GM23338 (cell line): ENCODE measurements around the gene DUSP6. TPM values are rescaled to one million over a fixed set of nuclear protein-coding genes. Genes with fewer than 3 reads are reported as not detected.

Experiments used
- ATAC-seq: fragments of 200-7000 bp; cut with Tn5 transposase; 3 replicates; pipeline ENCODE4 v1.9.1; 2020
- DNase-seq: peaks from one replicate; pipeline ENCODE4 v3.0.0-alpha.2; 2015; ENCODE audit warnings: low spot score
- H2AFZ ChIP-seq: fragments of 200-600 bp; sonication (generic); 2 replicates; pipeline ENCODE4 v1.8.0; 2016; ENCODE audit warnings: antibody characterized with exemption, mild to moderate bottlenecking, moderate library complexity
- H3F3A ChIP-seq: fragments of 200-600 bp; sonication (generic); replicated peaks from 2 replicates; pipeline ENCODE4 v1.8.0; 2017; ENCODE audit warnings: antibody characterized with exemption, mixed run types, low read depth
- H3K27ac ChIP-seq: fragments of 200-600 bp; sonication (generic); 2 replicates; pipeline ENCODE4 v1.6.1; 2016; ENCODE audit warnings: low read depth
- H3K27me3 ChIP-seq: fragments of 200-600 bp; sonication (generic); 2 replicates; pipeline ENCODE4 v1.8.0; 2016; ENCODE audit warnings: mild to moderate bottlenecking, mixed run types, moderate library complexity; ENCODE audit not compliant: insufficient read depth
- H3K36me3 ChIP-seq: fragments of 200-600 bp; sonication (generic); 2 replicates; pipeline ENCODE4 v1.8.0; 2016; ENCODE audit warnings: mild to moderate bottlenecking; ENCODE audit not compliant: insufficient read depth
- H3K4me1 ChIP-seq: fragments of 200-600 bp; sonication (generic); 2 replicates; pipeline ENCODE4 v1.8.0; 2016; ENCODE audit warnings: mild to moderate bottlenecking, moderate library complexity; ENCODE audit not compliant: insufficient read depth
- H3K4me2 ChIP-seq: fragments of 200-600 bp; sonication (generic); 2 replicates; pipeline ENCODE4 v1.7.1; 2017; ENCODE audit warnings: mixed run types
- H3K4me3 ChIP-seq: fragments of 200-600 bp; sonication (generic); 2 replicates; pipeline ENCODE4 v1.6.1; 2016; ENCODE audit warnings: mixed run types
- H3K79me2 ChIP-seq: fragments of 200-600 bp; sonication (generic); replicated peaks from 2 replicates; pipeline ENCODE4 v1.8.0; 2017; ENCODE audit warnings: mild to moderate bottlenecking; ENCODE audit not compliant: insufficient read depth
- H3K9me2 ChIP-seq: fragments of 200-600 bp; sonication (generic); 2 replicates; pipeline ENCODE4 v1.8.0; 2017; ENCODE audit not compliant: insufficient read depth
- H4K20me1 ChIP-seq: fragments of 200-600 bp; sonication (generic); replicated peaks from 2 replicates; pipeline ENCODE4 v1.8.0; 2017; ENCODE audit warnings: mild to moderate bottlenecking; ENCODE audit not compliant: insufficient read depth
- H3K27ac Mint-ChIP-seq: 2 replicates; pipeline ENCODE4 v1.8.0; 2020; ENCODE audit warnings: inconsistent platforms, mild to moderate bottlenecking, moderate library complexity, mixed read lengths
- H3K27me3 Mint-ChIP-seq: 3 replicates; pipeline ENCODE4 v1.8.0; 2022; ENCODE audit warnings: low read depth, mild to moderate bottlenecking, moderate library complexity, mixed read lengths, inconsistent platforms; ENCODE audit not compliant: insufficient read depth, poor library complexity
- H3K36me3 Mint-ChIP-seq: 3 replicates; pipeline ENCODE4 v1.8.0; 2021; ENCODE audit warnings: low read depth, mild to moderate bottlenecking, inconsistent platforms, moderate library complexity, mixed read lengths
- H3K4me1 Mint-ChIP-seq: 3 replicates; pipeline ENCODE4 v1.8.0; 2020; ENCODE audit warnings: mild to moderate bottlenecking, inconsistent platforms, mixed read lengths
- H3K4me3 Mint-ChIP-seq: 3 replicates; pipeline ENCODE4 v1.8.0; 2021; ENCODE audit warnings: moderate library complexity, mild to moderate bottlenecking, inconsistent platforms, mixed read lengths
- H3K9me3 Mint-ChIP-seq: 3 replicates; pipeline ENCODE4 v1.8.0; 2020; ENCODE audit warnings: moderate library complexity, mild to moderate bottlenecking, inconsistent platforms, mixed read lengths
- polyA plus RNA-seq: library from polyadenylated mRNA; unstranded; fragments of >200 nt; fragmentation: Nextera tagmentation; extraction: Ambion mirVana; gene quantifications from 2 replicates; pipeline ENCODE4 v1.2.1, GENCODE V29; 2016
- total RNA-seq: library from RNA; depleted of rRNA; stranded (reverse); fragments of >200 nt; shearing (Covaris generic); gene quantifications from 2 replicates; pipeline ENCODE4 v1.2.3, GENCODE V29; 2014
- TF ChIP-seq, protein P1 (sequence below): IDR thresholded peaks from 2 replicates; pipeline ENCODE4 v1.6.1; 2016; ENCODE audit warnings: antibody characterized with exemption
- TF ChIP-seq, protein P2 (sequence below): fragments of 250-450 bp; sonication (Bioruptor Pico); IDR thresholded peaks from 2 replicates; pipeline ENCODE4 v1.5.0; 2020; ENCODE audit warnings: mild to moderate bottlenecking, moderate library complexity

DUSP6 gene
- total and polyA plus RNA-seq, 2 experiments from 2014 or later: 117 to 191 TPM

DNA sequence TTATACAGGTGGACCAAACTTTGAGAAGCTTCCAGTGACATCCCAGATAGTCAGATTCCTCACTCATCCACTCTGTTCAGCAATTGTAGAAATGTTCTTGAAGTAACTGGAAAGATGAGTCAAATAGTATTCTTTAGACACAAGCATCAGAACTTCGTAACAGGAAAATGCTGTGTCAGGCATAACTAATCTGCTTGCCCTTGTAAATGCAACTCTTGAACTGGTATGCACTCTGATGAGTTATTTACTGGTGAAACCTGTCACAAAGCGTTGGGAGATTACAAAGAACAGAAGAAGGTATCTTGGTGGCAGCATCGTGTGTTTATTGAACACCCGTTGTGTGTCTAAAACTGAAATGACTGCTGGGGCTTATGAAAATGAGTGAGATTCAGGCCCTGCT is 10.8 kb upstream of the DUSP6 start (continued):
- TF ChIP-seq, protein P1, sequence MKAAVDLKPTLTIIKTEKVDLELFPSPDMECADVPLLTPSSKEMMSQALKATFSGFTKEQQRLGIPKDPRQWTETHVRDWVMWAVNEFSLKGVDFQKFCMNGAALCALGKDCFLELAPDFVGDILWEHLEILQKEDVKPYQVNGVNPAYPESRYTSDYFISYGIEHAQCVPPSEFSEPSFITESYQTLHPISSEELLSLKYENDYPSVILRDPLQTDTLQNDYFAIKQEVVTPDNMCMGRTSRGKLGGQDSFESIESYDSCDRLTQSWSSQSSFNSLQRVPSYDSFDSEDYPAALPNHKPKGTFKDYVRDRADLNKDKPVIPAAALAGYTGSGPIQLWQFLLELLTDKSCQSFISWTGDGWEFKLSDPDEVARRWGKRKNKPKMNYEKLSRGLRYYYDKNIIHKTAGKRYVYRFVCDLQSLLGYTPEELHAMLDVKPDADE: no peak

DNA sequence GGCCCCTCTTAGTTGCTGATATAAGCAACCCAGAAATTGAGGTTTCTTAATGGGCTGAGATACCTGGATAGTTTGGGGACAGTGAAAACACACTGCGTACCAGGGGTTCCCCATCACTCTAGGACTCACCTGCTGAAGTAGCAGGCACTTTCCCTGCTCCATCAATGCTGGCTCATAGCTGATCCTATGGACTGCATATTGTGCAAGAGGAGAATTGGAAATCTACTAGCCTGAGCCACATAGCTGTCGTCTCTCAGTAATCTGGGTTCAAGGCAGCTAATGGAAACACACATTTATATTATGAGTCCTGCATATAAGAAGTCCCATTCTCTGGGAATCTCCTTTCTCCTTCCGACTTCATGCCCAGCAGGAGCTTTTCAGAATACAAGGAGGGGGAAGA is 7.3 kb upstream of the DUSP6 start:
- Histone ChIP-seq H3K27me3 (peaks cover 41% of the 10 kb centered on the region), H3K4me1 (peaks cover 52% of the 10 kb centered on the region)
- peaks cover 5% of the 10 kb centered on the region; the same call in 1 of the 3 replicates for H3K36me3 Mint-ChIP-seq

More for the DNA sequence above, 7.3 kb upstream of the DUSP6 start:
- H3K79me2 ChIP-seq: 0 out of 2 replicates have a peak, but pooled peaks cover 6% of the 10 kb centered on the region
- no peak overlapping the region for H3K27ac ChIP-seq
- H3K4me3 Mint-ChIP-seq: no peak overlapping the region
- H3K4me1 Mint-ChIP-seq: peaks cover 57% of the 10 kb centered on the region
- no peak for DNase-seq
- no peak overlapping the region for H3K27ac Mint-ChIP-seq
- peaks cover 12% of the 10 kb centered on the region; the same call in 1 of the 2 replicates for H3F3A ChIP-seq
- no peak overlapping the region for H2AFZ ChIP-seq
- H3K36me3 ChIP-seq: no peaks in the 10 kb centered on the region
- no peaks in the 10 kb centered on the region for H3K9me3 Mint-ChIP-seq
- peak overlapping the region; percentile 52 for H3K4me2 ChIP-seq
- H3K9me2 ChIP-seq: no peaks in the 10 kb centered on the region
- ATAC-seq: no peak
- H4K20me1 ChIP-seq: no peaks in the 10 kb centered on the region
- no peak overlapping the region for H3K4me3 ChIP-seq
- peaks cover 16% of the 10 kb centered on the region for H3K27me3 Mint-ChIP-seq
- TF ChIP-seq, protein P2, sequence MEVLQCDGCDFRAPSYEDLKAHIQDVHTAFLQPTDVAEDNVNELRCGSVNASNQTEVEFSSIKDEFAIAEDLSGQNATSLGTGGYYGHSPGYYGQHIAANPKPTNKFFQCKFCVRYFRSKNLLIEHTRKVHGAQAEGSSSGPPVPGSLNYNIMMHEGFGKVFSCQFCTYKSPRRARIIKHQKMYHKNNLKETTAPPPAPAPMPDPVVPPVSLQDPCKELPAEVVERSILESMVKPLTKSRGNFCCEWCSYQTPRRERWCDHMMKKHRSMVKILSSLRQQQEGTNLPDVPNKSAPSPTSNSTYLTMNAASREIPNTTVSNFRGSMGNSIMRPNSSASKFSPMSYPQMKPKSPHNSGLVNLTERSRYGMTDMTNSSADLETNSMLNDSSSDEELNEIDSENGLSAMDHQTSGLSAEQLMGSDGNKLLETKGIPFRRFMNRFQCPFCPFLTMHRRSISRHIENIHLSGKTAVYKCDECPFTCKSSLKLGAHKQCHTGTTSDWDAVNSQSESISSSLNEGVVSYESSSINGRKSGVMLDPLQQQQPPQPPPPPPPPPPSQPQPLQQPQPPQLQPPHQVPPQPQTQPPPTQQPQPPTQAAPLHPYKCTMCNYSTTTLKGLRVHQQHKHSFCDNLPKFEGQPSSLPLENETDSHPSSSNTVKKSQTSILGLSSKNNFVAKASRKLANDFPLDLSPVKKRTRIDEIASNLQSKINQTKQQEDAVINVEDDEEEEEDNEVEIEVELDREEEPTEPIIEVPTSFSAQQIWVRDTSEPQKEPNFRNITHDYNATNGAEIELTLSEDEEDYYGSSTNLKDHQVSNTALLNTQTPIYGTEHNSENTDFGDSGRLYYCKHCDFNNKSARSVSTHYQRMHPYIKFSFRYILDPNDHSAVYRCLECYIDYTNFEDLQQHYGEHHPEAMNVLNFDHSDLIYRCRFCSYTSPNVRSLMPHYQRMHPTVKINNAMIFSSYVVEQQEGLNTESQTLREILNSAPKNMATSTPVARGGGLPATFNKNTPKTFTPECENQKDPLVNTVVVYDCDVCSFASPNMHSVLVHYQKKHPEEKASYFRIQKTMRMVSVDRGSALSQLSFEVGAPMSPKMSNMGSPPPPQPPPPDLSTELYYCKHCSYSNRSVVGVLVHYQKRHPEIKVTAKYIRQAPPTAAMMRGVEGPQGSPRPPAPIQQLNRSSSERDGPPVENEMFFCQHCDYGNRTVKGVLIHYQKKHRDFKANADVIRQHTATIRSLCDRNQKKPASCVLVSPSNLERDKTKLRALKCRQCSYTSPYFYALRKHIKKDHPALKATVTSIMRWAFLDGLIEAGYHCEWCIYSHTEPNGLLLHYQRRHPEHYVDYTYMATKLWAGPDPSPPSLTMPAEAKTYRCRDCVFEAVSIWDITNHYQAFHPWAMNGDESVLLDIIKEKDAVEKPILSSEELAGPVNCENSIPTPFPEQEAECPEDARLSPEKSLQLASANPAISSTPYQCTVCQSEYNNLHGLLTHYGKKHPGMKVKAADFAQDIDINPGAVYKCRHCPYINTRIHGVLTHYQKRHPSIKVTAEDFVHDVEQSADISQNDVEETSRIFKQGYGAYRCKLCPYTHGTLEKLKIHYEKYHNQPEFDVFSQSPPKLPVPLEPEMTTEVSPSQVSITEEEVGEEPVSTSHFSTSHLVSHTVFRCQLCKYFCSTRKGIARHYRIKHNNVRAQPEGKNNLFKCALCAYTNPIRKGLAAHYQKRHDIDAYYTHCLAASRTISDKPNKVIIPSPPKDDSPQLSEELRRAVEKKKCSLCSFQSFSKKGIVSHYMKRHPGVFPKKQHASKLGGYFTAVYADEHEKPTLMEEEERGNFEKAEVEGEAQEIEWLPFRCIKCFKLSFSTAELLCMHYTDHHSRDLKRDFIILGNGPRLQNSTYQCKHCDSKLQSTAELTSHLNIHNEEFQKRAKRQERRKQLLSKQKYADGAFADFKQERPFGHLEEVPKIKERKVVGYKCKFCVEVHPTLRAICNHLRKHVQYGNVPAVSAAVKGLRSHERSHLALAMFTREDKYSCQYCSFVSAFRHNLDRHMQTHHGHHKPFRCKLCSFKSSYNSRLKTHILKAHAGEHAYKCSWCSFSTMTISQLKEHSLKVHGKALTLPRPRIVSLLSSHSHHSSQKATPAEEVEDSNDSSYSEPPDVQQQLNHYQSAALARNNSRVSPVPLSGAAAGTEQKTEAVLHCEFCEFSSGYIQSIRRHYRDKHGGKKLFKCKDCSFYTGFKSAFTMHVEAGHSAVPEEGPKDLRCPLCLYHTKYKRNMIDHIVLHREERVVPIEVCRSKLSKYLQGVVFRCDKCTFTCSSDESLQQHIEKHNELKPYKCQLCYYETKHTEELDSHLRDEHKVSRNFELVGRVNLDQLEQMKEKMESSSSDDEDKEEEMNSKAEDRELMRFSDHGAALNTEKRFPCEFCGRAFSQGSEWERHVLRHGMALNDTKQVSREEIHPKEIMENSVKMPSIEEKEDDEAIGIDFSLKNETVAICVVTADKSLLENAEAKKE (CRISPR knock-in tag): no peak
